ENCODE results near the gene HIVEP2. TPM values are rescaled to one million over a fixed set of nuclear protein-coding genes. Genes with fewer than 3 reads are reported as not detected.

Gene HIVEP2
- total and polyA plus RNA-seq, 2 donors (not counting 3 experiments of a cell fraction or from before 2014, with no cell fraction given): 1.3 to 4.7 TPM

DNA sequence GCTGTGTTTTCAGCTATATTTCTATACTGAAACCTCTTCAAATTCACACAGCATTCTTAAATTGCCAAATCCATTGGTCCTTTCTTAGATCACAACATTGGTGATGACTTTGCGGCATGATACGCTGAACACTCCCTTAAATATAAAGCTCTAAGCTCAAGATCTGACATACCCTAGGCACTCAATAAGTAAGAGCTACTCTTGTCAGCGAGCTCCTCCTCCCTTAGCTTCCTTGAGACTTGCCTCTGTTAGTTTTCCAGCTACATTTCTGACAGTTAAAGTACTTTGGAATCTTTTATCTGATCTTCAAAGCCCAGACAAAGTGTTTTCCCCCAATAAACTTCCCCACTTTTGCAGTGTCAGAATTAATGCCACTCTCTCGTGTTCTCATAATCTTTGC, 117.0 kb downstream of the HIVEP2 start:
- Histone ChIP-seq H3K4me2 (ENCODE audit: insufficient read depth, low read length) (no peak overlapping the region), H3K4me3 (replicated peaks in 1 of 3; ENCODE audit: insufficient read depth in 1 of 3, low read depth in 1 of 3, low read length in 3 of 3) (no peak overlapping the region), H3K27ac (ENCODE audit: insufficient read depth, low read depth, low read length) (peak overlapping the region; percentile 59), H4K20me1 (replicated peaks; ENCODE audit: control insufficient read depth, extremely low read depth, insufficient read depth, low read length) (no peaks in the 10 kb centered on the region), H3K4me1 (ENCODE audit: control insufficient read depth, extremely low read depth, insufficient read depth, low read length) (peaks cover 21% of the 10 kb centered on the region), H3K9me1 (replicated peaks; ENCODE audit: control insufficient read depth, extremely low read depth, insufficient read depth, low read length) (no peaks in the 10 kb centered on the region), H3K27me3 (ENCODE audit: control insufficient read depth in 2 of 2, insufficient read depth in 2 of 2, low read length in 2 of 2) (no peaks in the 10 kb centered on the region), H2AFZ (ENCODE audit: low read depth, low read length) (no peak overlapping the region), H3K36me3 (ENCODE audit: control insufficient read depth in 2 of 2, extremely low read depth in 1 of 2, insufficient read depth in 2 of 2, low read length in 2 of 2) (no peaks in the 10 kb centered on the region), H3K79me2 (ENCODE audit: control insufficient read depth, insufficient read depth, low read length) (no peaks in the 10 kb centered on the region), H3K9ac (replicated peaks; ENCODE audit: extremely low read depth, insufficient read depth, low read length) (no peak overlapping the region), H3K9me3 (replicated peaks; ENCODE audit: control insufficient read depth, insufficient read depth, low read length) (no peaks in the 10 kb centered on the region)
- FAIRE-seq (no peak), DNase-seq (ENCODE audit: low read depth, low spot score) (no peak)
- dilution Hi-C loops (cut with MboI; ENCODE audit: extremely low pct_ligation_motif_present, low sequenced_read_pairs) (no loop called here), intact Hi-C loops (cut with micrococcal nuclease) (loop anchor here (1.0 kb wide), 4 partner anchors 17 to 135 kb away; no protein-coding TSS in a partner anchor)
- CTCF ChIA-PET: interaction anchor here (0.7 to 2.8 kb wide), 9 partner anchors 9 to 199 kb away, joined by 3 to 16 read pairs (median 5); no protein-coding TSS in a partner anchor
- no TSS peak for BruUV-seq (replicated peaks)
- TF ChIP-seq MAX (IDR thresholded peaks at IDR 0.05; ENCODE audit: insufficient read depth, insufficient read length) (no peak), CTCF (IDR thresholded peaks at IDR 0.05; ENCODE audit: extremely low read depth in 1 of 2, insufficient read depth in 1 of 2, low read depth in 1 of 2, low read length in 2 of 2) (no peak), EZH2 (IDR thresholded peaks at IDR 0.05; ENCODE audit: borderline replicate concordance, low read depth, low read length, severe bottlenecking) (no peak), POLR2AphosphoS5 (IDR thresholded peaks at IDR 0.05; ENCODE audit: insufficient read depth, low read depth, low read length) (no peak), JUN (IDR thresholded peaks at IDR 0.05; ENCODE audit: borderline replicate concordance, insufficient read depth, insufficient read length, low read depth) (no peak), FOS (IDR thresholded peaks at IDR 0.05; ENCODE audit: borderline replicate concordance, insufficient read depth, low read length) (no peak), POLR2A (IDR thresholded peaks at IDR 0.05; ENCODE audit: low read depth, low read length) (no peak), GATA2 (IDR thresholded peaks at IDR 0.05; ENCODE audit: insufficient read depth, insufficient read length, low read depth, low read length) (no peak), MYC (IDR thresholded peaks at IDR 0.05; ENCODE audit: low read depth, low read length) (no peak)
- POLR2A ChIA-PET: interaction anchor here (1.2 kb wide), 1 partner anchor 17 kb away, joined by 3 read pairs; no protein-coding TSS in a partner anchor
